Fibroblast of skin of right quadriceps (primary cell): Measurements from ENCODE around the gene CALHM1.
A peak's percentile ranks its signal among the peaks of the same experiment; 100 is the strongest.

Experiments used
- DNase-seq: peaks from one replicate; pipeline ENCODE4 v3.0.0-alpha.2; 2013

The CALHM1 gene

DNA sequence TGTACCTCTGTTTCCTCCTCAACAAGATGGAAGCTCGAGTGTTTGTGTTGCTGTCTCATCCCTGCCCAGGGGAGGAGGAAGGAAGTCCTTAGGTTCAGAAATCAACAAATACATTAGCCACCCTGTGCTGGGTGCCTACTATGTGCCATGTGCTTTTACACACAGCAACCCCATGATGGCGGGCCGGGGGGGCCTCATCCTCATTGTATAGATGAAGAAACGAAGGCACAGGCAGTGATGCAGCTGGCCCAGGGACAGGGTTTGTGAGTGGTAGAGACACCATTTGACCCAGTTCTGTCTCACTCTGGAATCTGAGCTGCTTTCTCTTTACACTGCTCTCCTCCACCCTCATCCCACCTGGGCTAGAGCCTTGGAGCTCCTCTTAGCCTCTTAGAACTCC, 4.7 kb downstream of the CALHM1 start:
- no peak for DNase-seq

DNA sequence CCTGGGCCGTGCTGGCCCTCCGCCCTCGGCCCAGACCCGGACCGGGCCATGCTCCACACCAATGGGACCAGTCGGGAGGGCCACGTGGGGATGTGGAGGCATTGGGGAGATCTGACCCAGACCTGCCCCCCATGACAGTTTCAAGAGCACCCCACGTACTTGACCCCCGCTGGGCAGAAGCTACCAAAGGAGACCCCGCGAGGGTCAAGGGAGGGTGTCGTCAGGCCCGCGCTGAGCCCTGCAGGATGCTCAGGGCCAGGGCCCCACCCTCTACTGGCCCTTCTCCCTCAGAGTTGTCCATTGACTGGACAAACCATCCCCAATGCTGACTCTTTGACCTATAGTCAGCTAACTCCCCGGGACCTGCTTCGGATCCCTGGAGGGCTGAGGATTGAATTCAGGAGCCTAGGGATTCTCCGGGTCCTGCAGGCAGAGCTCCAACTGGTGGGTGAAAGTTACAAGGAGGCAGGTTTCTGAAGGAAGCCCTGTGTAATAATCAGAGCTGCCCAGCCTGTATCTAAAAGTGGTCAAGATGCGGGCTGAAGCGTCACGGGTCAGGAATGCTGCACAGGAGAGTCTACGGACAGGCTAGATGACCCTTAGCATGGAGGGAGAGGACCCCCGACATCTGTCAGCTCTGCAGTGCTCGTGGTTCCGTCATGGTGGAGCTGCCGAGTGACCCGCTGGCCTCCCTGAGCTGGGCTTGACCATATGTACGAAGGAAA, 6.0 kb downstream of the CALHM1 start:
- no peak for DNase-seq

DNA sequence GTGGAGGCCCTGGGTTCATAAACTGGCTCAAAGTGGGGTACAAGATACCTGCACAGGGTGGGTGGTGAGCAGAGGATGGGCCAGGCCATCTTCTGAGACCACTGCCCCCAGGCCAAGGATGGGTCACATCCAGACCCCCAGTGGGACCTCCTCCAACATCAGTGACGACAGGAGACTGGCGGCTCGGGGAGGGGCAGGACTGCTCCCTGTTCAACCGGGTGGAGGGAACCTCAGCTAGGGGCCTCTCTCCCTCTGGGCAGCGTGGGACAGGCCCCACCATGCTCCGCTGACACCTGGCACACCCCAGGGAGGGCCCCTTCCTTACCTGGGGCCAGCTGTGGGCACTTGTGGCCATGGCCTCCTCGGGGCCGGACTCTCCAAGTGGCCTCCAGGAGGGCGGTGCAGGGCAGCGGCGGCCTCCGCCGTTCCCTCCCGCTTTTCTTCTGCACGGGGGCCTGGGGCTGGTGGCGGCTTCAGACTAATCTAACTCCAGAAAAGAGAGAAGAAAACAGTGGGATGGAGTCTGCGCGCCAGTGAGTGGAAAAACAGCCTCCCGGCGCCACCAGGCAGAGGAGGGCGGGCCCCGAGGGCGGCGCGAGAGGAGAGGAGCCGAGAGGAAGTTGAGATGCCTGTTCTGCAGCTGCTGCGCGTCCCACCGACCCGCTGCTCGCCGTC, 6.7 kb downstream of the CALHM1 start, which contains the start of gene CALHM2:
TSS of gene CALHM2 (minus strand) at position 540 of the 675 bp plus-strand sequence. CDS start 2,429 bp downstream, outside the sequence.
- DNase-seq, result peak; percentile 54

DNA sequence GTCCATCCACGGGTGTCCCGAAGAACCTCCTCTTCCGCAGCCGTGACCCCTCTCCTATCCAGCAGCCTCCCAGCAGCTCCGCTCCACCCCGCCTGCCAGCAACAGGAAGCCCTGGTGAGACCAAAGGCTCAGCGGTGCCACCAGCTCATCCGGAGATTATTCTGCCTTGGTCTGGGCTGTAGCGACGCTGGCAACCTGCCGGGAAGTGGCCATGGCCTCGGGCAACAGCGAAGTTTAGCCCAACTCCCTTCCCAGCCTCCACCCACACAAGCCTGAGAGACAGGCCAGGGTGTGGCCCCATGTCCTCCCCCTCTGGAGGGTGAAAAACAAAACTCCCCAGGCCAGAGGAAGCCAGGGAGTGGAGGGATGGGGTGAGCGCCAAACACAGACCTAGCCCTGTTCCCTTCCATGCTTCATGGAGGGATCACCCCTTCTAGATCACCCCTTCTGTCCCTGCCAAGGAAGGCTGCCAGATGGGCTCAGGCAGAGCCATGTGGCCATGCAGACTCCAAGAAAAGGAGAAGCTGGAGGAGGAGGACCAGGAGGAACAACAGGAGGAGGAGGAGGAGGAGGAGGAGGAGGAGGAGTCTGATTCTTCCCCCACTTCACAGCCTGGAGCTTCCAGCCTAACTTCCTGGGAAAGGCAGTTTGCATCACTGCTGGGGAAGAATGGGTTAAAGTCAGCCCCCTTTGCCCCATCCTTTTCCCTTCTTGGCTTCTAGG, 7.4 kb downstream of the CALHM1 start:
- DNase-seq, result peak; percentile 44

DNA sequence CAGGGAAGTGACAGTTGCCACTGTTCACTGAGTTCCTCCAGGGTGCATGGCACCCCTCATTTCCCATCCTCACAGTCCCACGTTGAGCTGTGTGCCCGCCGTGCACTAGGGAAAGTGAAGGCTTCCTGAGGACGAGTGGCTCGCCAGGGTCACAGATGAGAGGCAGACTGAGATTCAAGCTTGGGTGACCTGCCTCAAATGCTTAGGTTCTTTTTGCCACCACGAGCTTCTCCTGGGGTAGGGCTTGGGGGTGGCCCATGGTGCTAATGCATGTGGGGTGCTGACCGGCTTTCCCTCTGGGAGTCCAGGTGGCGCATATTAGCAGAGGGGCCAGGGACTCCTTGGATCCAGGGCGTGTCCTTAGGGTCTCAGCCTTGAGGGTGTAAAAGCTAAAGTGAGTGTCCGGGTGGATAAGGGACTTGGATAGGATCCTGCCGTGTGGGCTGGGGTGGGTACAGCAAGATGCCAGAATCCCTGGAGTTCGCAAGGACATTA, 8.5 kb downstream of the CALHM1 start:
- DNase-seq, result no peak

DNA sequence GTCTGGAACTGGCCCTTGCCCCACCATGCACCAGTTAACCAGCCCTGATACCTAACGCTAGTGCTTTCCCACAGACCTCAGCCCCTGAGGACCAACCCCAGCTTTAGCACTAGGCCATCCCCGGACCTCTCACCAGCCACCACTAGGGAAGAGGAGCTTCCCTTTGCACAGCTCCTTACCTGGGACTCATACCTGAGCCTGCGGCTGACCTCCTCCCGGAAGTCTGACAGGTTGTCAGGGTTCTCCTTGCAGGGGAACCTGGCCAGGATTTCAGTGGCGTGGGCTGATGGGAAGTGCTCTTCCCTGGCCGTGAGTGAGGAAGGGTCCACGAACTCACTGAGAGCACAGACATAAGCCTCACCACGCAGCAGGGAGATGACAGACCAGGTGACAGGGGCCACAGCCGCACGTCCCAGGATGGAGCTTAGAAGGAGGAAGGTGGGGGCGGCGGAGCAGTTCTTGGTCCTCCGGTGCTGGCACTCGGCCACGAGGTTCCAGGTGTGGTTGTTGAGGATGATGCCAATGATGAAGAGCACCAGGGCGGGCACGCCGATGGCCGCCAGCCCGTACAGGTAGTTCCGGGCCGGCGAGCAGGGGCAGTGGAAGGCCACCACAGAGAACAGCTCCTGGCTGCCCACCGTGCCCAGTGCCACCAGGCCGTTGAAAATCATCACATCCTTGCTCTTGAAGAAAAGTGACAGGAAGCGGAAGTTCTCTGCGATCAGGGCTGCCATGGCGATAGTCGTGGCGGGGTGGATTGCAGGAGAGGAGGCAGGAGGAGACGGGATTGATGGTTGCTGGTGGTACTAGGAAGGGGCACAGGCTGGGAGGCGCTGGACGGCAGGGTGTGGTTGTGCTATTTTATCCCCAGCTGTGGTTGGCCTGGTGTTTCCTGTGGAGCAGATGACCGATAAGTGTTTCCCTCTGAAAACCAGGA, 9.2 kb downstream of the CALHM1 start:
- DNase-seq, result no peak

DNA sequence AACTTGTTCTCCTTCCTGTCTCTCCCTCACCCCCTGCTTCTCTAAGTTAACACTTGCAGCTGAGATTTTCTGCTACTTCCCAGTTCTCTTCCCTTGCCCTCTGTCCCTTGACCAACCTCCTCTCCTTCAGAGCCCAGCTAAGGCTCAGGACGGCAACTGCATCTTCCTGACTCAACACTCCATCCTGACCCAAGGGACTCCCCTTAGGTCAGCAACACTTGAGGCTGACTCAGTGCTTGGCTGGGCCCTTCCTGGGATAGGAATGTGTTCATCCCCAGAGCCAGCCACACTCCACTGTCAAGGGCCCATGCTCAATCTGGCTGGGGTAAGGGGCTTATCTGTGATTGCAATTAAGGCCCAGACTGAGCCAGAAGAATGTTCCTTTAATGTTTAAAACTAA, 10.0 kb downstream of the CALHM1 start:
- peak; percentile 80 for DNase-seq

DNA sequence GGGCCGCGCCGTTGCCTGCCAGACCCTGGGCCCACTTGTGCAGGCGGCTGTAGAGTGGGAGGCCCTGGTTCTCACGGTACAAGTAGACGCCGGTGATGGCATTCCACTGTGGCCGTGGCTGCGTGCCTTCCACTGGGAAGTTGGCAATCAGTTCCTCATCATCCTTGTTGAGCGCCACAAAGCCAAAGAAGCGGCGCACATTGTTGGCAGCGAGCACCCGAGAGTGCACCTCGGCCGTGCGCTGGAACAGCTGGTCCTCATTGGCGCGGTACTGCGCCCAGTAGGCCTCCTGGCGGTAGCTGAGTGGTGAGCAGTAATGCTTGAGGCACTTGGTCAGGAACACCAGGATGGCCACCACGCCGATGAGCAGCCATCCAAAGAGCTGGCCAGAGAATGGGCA, 11.5 kb downstream of the CALHM1 start:
- no peak for DNase-seq

DNA sequence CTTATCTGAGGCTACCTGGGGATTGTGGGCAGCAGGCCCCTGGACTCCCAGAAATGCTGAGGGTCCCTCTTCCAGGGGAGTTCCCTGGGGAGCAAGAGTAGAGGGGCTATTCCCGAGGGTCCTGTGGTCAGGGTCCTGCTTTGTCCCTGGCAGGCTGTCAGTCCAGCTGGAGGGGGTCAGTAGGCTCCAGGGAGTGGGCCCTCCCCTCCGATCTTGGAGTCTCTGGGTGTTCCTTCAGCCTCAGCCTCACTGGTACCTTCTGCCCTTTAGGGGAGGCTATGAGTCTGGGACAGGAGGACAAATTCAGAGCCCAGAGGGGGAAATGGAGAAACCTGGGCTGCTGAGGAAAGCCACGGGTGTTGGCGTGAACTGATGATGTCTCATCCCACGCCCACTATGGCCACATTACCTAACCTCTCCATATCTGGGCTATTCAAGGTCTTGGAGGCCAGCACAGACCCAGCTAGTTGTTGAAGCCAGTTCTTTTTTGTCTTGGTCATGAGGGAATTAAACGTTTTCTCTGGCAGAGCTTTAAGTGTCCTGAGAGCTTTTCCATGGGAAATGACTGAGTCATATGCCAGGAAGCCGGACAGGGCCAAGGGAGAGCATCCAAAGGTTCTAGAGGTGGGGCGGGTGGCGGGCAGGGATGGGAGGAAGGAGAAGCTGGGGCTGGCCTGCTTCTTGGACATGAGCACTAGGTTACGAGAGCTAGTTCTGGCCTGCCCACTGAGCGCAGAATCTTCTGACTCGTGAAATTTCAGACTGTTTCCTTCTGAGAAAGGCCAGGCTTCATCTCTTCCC, 12.7 kb downstream of the CALHM1 start:
- DNase-seq, result peak; percentile 27

DNA sequence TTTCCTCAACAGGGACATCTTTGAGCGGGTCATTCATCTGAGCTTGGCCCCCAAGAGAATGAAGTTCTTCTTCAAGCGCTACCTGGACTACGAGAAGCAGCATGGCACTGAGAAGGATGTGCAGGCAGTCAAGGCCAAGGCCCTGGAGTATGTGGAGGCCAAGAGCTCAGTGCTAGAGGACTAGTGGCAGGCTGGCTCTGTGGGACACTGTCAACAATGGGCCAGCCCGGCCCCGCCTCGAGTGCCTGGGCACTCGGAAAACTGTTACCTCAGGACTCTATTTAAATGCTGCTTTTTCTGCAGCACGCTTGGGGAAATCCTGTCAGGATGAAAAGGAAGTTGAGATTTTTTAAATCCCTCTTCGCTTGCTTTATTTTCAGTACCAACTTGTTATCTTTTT, 13.3 kb downstream of the CALHM1 start:
- no peak for DNase-seq

DNA sequence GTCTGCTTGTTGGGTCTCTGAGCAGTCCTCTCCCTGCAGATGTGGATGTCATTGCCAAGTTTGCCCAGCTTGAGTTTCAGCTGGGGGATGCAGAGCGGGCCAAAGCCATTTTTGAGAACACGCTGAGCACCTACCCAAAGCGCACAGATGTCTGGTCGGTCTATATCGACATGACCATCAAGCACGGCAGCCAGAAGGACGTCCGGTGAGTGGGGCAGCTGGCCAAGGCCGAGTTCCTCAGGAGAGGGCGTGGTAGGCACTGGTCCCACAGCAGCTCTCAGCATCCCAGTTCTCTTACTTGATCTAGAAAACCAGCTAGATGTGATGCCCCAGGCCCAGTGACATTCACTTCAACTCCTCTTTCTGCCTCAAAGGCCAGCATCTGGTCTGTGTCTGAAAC, 14.2 kb downstream of the CALHM1 start:
- DNase-seq, result no peak

DNA sequence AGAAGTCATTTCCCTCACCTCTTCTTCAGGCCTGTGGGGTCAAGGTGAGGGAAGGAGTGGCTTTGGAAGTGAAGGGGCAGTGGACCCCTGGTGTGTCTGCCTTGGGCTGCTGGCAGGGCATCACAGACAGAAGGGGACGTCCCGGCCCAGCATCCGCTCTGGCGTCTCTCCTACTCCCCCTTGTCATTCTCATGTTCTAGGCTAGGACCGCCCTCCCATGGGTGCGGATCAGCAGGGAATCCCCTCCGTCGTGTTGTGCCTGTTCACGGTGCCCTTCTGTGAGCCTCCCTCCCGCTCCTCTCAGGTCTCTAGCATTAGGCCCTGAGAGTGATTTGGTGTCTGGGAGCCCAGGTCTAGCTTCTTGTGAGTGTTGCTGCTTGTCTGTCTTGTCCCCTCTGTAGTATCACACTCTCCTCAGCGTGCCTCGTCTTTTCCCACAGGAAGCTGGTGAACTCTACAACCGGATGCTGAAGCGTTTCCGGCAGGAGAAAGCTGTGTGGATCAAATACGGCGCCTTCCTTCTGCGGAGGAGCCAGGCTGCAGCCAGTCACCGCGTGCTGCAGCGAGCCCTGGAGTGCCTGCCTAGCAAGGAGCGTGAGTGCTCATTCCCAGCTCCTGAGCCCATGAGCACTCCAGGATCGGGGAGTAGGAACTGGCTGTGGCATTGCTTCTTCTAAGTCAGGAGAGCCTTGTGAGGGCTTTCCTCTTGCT, 15.1 kb downstream of the CALHM1 start:
- DNase-seq, result no peak

DNA sequence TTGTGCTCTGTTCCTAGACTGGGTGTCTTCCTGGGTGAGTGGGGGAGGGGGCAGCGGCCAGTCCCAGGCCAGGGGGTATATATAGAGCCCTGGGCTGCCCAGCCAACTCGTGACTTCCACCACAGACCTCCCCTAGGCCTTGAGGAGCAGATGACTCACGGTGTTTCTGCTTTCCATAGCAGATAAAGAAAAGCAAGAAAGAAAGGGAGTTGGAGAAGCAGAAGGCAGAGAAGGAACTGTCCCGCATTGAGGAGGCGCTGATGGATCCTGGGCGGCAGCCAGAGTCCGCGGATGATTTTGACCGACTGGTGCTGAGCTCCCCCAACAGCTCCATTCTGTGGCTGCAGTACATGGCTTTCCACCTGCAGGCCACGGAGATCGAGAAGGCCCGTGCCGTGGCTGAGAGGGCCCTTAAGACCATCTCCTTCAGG, 16.7 kb downstream of the CALHM1 start:
- peak; percentile 10 for DNase-seq

DNA sequence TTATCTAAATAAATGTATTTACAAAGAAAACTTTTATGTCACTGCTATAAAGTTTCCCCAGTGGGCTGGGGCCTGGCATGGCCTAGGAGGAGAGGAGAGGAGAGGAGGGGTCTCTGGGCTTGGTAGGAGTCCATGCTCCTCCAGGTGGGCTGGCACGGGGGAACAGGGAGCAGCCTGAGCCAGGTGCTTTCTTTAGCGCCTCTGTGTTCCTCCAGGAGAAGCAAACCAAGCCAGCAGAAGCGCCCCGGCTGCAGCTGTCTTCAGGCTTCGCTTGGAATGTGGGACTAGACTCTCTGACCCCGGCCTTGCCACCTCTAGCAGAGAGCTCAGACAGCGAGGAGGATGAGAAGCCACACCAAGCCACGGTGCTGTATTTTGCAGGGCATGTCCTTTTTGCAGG, 17.1 kb downstream of the CALHM1 start:
- no peak for DNase-seq

DNA sequence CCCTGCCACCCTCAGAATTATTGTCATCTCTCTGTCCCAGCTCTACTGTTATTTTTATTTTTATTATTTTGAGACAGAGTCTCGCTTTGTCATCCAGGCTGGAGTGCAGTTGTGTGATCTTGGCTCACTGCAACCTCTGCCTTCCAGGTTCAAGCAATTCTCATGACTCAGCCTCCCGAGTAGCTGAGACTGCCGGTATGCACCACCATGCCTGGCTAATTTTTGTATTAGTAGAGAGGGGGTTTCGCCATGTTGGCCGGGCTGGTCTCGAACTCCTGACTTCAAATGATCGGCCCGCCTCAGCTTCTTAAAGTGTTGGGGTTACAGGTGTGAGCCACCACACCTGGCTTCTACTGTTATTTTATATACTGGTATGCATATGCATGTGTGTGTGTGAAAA, 17.5 kb downstream of the CALHM1 start:
- DNase-seq, result no peak

DNA sequence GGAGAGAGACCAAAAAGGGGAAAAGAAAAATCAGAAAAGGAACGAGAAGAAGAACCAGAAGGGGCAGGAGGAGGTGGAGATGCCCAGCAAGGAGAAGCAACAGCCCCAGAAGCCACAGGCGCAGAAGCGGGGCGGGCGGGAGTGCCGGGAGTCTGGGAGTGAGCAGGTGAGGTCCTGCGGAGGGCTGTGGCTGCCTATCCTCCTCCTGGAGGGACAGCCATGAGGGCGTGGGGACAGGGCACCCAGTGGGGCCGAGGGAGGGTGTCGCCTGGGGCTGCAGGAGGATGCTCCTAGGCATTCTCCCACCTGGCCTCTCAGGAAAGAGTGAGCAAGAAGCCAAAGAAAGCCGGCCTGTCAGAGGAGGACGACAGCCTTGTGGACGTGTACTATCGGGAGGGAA, 18.3 kb downstream of the CALHM1 start:
- DNase-seq, result no peak

DNA sequence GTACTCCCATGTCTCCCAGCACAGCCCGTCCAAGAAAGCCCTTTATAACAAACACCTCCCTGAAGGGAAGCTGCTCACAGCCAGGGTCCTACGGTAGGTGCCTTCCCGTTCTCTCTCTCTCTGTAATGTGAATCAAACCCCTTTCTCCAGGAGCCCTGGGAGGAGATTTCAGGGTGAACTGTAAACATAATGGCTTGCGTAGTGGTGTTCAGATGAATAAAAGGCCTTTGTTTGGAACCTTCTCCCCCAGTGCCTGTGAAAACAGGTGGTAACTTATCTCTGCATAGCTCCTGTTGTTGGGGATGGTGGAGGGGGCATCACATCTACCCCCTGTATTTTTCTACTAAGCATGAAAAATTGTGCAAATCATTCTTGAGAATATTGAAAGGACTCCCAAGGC, 18.9 kb downstream of the CALHM1 start:
- no peak for DNase-seq

DNA sequence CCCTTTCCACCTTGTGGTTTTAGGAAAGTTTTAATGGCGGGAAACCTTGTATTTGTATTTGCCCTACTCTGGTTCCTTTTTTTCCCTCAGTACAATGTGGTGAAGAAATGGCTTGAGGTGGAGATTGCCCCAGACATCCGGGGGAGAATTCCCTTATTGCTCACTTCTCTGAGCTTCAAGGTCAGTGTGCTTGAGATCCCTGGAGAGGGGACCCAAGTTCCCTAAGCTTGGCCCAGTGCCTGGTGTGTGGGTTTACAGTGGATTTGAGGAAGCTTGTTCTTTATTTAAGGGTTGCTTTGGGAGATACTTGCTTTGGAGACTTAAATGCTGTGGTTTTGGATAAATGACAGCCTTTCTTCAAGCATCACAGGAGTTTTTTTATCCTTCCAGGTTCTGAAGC, 24.8 kb downstream of the CALHM1 start:
- peak; percentile 21 for DNase-seq

DNA sequence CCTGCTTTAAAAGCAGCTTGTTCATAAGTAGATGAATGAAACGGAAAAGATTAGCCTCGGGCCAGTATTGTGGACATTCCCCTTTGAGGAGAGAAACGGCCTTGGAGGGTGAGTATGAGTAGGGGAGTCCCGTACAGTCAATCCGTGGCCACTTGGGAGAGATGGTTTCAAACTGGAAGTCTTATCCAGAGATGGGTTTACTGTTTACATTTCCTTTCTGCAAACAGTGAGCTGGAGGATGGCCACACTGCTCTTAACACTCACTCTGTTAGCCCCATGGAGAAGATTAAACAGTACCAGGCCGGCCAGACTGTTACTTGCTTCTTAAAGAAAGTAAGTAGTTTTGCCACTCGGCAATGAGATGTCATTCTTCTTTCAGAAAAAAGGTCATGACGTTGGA, 26.8 kb downstream of the CALHM1 start:
- no peak for DNase-seq

DNA sequence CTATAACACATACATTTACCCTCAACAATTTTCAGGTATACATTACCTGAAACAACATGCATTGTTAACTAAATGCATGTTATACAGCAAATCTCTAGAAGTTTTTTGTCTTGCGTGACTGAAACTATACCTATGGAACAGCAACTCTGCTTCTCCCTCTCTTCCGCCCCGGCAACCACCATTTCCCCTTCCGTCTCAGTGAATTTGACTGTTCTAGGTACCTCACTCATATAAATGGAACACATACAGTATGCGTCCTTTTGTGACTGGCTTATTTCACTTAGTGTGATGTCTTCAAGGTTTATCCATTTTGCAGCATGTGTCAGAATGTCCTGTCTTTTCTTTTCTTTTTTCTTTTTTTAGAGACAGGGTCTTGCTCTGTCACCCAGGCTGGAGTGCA, 29.1 kb downstream of the CALHM1 start:
- no peak for DNase-seq
